GM19328 (cell line): ENCODE measurements around the gene LACTBL1.
"Not testable (repeated sequence)": the region's sequence is repeated elsewhere in the genome, so short reads cannot be mapped to it uniquely, and the experiment has no call there.

Experiments used
- ATAC-seq: cut with Tn5 transposase; IDR thresholded peaks from one replicate; pipeline ENCODE4 v1.9.1; 2021; ENCODE audit warnings: mild to moderate bottlenecking, moderate library complexity; ENCODE audit not compliant: unreplicated experiment

Gene LACTBL1

DNA sequence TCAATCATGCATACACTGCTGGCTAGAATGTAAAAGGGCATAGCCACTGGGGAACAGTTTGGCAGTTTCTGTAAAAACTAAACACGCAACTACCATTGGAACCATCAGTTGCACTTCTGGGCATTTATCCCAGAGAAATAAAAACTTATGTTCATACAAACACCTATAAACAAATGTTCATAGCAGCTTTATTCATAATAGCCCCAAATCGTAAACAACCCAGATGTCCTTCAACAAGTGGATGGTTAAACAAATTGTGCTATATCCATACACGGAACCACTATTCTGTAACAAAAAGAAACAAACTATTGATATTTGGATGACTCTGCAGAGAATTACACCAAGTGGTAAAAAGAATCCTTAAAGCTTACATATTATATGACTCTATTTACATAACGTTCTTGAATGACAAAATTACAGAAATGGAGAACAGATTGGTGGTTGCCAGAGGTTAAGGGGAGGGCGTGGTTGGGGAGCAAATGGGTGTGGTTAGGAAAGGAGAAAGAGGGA is 22.8 kb downstream of the LACTBL1 start:
- ATAC-seq, result no peak

DNA sequence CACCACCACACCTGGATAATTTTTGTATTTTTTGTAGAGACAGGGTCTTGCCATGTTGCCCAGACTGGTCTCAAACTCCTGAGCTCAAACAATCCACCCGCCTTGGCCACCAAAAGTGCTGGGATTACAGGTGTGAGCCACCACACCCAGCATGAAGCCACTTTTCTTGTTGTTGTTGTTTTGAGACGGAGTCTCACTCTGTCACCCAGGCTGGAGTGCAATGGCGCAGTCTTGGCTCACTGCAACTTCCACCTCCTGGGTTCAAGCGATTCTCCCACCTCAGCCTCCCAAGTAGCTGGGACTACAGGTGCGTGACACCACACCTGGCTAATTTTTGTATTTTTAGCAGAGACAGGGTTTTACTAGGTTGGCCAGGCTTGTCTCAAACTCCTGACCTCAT is 27.5 kb downstream of the LACTBL1 start:
- ATAC-seq, result not testable (repeated sequence)

DNA sequence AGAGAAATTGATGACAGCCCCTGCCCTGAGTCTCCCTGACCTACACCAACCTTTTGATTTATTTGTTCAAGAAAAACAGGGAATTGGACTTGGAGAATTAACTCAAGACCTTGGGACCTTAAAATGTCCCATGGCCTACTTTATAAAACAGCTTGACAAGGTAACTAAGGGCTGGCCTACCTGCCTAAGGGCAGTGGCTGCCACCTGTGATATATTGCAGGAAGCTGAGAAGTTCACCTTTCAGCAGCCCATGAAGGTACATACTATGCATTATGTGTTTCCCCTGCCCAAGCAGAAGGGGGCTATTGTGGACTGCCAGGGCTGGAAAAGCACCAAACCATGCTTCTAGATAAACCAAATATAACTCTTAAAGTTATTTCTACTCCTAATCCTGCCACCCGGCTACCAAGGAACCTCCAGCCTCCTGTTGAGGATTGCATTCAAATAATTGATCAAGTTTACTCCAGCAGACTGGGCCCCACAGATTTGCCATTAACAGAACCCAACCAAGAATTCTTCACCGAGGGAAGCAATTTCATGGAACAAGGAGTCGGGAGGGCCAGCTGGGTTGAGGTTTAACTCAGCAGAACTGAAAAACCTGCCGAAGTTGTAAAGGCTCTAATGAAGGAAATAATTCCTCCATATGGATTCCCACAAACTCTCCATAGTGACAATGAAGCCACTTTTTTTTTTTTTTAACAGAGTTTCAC is 28.2 kb downstream of the LACTBL1 start:
- ATAC-seq, result no peak

DNA sequence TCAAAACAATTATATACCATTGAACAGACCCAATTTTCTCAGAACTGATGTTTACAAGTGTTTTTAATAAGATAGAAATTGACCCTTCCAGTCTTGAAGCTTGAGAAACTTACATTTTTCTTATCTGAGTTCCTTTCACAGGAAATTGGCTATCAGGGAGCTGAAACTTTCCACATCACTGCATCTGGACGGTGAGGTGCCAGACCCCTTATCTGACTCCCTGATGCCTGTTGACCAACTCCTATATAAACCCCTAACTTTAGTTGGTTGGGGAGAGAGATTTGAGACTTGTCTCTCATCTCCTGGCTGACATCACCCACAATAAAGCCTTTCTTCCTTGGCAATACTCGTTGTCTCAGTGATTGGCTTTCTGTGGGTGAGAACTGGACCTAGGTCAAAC is 31.4 kb downstream of the LACTBL1 start:
- no peak for ATAC-seq

DNA sequence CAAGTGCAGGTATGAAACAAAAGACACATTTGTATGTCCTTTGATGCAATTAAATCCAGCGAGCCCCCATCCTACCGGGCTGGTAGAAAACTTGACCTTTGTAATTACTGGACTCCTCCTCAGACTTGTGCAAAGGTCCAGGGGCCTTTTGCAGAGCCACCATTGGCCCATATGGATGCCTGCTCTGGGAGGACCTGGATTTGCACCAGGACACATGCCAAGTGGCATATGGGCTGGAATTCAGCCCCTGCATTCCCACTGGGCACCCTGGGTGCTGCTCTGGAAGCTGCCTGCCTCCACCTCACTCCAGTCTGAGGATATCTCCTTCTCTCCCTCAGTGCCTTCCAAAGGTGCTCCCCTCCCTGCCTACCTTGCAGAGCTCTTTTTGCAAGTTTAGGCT is 36.0 kb downstream of the LACTBL1 start:
- no peak for ATAC-seq

DNA sequence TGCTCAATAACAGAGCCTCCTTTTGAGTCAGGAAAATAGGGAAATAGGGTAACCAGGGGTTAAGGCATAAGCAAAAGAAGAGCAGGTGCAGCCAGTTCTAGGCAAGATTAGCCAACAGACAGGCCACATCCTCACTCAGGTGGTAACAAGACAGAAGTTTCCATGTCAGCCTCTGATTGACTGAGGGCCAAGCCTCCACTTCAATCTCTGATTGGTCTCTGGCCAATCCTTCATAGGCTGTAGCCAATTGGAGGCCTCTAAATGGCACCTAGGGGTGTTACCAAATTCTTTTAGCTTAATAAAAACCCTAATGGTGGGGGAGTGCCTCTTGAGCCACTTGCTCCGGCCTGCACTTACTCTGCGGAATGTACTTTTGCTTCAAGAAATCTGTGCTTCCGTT is 37.2 kb downstream of the LACTBL1 start:
- no peak for ATAC-seq

DNA sequence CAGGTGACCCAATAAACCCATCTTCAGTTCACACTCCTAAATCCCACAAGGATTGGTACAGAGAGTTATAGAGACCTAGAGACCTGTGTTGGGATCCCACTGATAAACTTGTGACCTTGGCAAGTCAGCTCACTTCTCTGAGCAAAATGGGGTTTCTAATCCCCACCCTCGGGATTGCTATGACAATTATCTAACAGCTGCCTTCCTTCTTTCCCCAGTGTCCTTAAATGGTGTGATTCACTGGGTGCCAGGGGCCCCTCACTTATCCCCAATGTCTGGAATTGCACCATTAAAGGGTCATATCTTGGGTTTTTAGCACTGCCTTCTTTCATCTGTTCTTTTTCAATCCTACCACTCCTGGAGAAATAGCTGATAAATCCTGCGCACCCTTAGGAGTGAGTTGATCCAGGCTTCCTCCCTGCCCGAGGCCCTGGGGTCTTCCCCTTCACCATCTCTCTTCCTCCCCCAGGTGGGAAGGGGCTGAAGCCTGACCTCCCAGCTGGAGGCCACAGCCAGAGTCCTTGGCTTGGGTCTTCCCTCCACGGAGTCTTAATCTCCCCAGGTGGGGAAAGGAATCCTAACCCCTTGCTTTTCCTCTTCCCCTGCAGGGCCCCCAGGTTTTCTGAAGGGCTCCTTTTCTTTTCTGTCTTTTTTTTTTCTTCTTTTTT is 39.7 kb downstream of the LACTBL1 start:
- ATAC-seq, result no peak

GRCh38 chr1:22930240-22930912 is 42.3 kb downstream of the LACTBL1 start:
- ATAC-seq, result no peak

- ATAC-seq, result no peak
Observed at GRCh38 chr1:22925111-22925510, 47.6 kb downstream of the LACTBL1 start.

- ATAC-seq, result no peak
Observed at GRCh38 chr1:22922640-22923039, 50.0 kb downstream of the LACTBL1 start.

GRCh38 chr1:22921452-22922126 is 51.1 kb downstream of the LACTBL1 start:
- no peak for ATAC-seq

- ATAC-seq, result no peak
Observed at GRCh38 chr1:22920734-22921451, 51.8 kb downstream of the LACTBL1 start.

DNA sequence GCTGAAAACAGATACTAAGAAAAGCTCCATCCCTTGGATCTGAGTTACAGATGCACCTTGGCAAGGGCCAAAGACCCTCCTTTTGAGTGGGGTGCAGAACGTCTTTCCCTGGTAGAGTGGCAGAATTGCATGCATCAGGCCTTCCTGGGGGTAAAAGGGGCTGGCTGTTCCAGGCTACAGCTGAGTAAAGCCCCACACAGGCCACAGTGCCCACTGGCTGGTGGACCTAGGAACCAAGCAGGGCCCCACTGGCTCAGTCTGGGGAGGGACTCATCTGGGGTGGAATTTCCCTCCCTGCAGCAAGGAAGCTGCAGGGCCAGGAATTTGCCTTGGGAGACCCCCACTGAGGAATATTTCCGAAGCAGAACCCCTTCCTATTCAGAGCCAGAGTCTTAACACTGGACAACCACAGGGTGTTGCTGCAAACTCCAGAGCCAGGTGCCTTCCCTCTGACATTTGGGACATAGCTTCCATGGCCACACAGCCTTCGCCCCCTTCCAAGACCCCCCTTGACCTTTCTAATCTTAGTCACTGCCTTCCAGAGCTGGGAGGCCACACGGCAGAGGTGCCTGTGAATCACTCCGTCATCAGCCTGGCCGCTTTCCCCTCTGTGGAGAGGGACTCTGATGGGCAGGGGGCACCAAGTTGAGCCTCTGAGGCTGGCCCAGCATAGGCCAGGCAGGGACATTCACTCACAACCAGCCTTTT is 52.5 kb downstream of the LACTBL1 start:
- no peak for ATAC-seq

DNA sequence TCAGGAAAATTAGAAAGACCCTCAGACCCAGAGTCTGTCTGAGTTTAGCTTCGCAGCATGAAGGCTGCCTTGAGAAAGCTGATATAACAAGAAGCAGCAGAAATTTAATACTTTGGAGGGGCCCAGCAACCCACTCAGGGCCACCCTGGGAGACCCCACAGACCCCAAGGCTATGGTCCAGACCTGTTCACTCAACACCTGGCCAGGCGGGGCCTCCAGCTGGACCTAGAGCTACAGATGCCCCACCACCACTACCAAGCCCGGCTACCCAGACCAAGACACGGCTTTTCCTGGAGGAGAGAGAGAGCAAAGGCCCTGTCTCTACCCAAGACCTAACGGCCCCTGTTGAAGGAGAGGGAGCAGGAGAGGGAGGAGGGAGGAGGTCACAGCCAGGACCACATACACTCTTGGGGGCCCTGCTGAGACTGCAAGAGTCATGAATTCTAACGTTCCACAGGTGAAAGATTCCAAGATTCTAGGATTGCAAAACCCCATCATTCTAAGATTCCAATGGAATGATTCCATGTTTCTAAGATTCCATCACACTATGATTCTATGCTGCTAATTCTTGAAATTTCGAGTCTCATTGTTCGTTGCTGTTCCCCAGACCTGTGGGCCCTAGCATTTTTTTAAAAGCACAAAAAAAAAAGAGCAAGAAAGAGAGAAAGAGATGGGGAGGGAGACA is 53.2 kb downstream of the LACTBL1 start:
- no peak for ATAC-seq

GRCh38 chr1:22918644-22919043 is 54.0 kb downstream of the LACTBL1 start:
- ATAC-seq, result no peak

- no peak for ATAC-seq
Observed at GRCh38 chr1:22917989-22918388, 54.7 kb downstream of the LACTBL1 start.

- ATAC-seq, result no peak
Observed at GRCh38 chr1:22916471-22916820, 56.2 kb downstream of the LACTBL1 start.

GRCh38 chr1:22915816-22916470 is 56.7 kb downstream of the LACTBL1 start:
- no peak for ATAC-seq

DNA sequence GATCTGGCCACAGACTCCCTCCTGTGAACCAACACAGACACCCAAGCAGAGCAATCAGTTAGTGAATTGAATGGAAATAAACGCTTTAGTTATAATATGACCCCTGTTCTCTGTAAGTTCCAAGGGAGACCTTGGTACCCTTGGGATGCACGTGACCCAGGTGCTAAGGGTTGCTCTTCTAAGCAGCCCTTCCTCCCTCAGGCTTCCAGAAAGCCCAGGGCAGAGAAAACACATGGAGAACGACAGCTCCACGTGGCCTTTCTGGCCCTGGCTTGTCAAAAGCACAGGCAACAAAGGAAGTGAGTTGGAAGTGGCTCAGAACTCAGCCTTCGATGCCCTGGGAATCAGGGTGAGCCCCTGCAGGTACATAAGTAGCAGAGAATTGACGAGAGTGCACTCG is 57.4 kb downstream of the LACTBL1 start:
- ATAC-seq, result no peak
